OCI-LY1 (cell line): ENCODE measurements around the gene ELL.

Experiments
- EZH2 ChIP-seq: fragments of 200-600 bp; sonication (generic), shearing (Covaris generic); IDR thresholded peaks from 2 replicates; pipeline ENCODE4 v1.8.0; 2017; ENCODE audit warnings: borderline replicate concordance, mixed run types, mild to moderate bottlenecking, antibody characterized with exemption, low read length, moderate library complexity, mixed read lengths
- TF ChIP-seq, protein P1 (sequence below): fragments of 200-600 bp; sonication (generic), shearing (Covaris generic); IDR thresholded peaks from 2 replicates; pipeline ENCODE4 v1.5.1; 2017; ENCODE audit warnings: mild to moderate bottlenecking, antibody characterized with exemption, low read length, moderate library complexity, mixed read lengths

DNA sequence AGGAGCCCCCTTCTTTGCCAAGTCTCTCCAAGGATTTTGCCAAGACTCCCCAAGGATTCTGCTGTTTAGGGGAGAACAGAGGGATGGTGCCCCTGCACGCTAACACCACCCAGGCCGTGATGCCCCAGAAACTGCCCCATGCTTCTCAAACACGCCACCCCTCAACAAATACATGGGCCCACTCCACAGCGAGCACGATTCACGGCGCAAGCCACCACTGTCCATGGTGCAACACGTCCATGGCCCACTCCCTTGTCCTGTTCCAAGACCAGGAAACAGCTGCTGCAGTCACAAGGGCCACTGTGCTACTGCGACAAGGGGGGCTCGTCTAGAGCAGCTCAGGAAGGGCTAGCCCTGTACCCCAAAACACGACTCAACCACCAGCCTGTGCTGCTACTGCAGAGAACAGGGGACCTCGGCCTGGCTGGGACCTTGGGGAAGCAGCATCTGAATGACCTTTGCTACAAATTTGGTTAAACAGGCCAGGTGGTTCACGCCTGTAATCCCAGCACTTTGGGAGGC, 47.4 kb downstream of the ELL start:
- TF ChIP-seq EZH2: no peak
- TF ChIP-seq, protein P1, sequence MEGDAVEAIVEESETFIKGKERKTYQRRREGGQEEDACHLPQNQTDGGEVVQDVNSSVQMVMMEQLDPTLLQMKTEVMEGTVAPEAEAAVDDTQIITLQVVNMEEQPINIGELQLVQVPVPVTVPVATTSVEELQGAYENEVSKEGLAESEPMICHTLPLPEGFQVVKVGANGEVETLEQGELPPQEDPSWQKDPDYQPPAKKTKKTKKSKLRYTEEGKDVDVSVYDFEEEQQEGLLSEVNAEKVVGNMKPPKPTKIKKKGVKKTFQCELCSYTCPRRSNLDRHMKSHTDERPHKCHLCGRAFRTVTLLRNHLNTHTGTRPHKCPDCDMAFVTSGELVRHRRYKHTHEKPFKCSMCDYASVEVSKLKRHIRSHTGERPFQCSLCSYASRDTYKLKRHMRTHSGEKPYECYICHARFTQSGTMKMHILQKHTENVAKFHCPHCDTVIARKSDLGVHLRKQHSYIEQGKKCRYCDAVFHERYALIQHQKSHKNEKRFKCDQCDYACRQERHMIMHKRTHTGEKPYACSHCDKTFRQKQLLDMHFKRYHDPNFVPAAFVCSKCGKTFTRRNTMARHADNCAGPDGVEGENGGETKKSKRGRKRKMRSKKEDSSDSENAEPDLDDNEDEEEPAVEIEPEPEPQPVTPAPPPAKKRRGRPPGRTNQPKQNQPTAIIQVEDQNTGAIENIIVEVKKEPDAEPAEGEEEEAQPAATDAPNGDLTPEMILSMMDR: no peak
